ENCODE results near the gene ACSM2B. TPM values are rescaled to one million over a fixed set of nuclear protein-coding genes. Genes with fewer than 3 reads are reported as not detected.

ACSM2B gene
- total and polyA plus RNA-seq, 8 donors = 0.58 to 1.8 (median 0.90) TPM; not detected in 2

DNA sequence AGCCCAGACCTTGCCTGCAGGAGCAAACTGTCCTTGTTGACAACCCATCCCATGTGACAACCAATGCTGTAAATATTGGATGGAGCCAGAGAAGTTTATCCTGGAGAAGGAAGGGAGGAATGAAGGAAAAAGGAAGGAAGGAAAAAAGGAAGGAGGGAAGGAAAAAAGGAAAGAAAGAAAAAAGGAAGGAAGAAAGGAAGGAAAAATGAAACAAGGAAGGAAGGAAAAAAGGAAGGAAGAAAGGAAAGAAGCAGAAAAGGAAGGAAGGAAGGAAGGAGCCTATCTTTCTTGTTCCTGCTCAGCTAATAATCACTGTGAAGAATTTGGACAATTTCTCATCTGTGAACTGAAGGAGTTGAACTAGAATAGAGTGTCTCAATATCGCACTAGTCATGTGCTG is 56.1 kb downstream of the ACSM2B start:
- TF ChIP-seq, protein P1, sequence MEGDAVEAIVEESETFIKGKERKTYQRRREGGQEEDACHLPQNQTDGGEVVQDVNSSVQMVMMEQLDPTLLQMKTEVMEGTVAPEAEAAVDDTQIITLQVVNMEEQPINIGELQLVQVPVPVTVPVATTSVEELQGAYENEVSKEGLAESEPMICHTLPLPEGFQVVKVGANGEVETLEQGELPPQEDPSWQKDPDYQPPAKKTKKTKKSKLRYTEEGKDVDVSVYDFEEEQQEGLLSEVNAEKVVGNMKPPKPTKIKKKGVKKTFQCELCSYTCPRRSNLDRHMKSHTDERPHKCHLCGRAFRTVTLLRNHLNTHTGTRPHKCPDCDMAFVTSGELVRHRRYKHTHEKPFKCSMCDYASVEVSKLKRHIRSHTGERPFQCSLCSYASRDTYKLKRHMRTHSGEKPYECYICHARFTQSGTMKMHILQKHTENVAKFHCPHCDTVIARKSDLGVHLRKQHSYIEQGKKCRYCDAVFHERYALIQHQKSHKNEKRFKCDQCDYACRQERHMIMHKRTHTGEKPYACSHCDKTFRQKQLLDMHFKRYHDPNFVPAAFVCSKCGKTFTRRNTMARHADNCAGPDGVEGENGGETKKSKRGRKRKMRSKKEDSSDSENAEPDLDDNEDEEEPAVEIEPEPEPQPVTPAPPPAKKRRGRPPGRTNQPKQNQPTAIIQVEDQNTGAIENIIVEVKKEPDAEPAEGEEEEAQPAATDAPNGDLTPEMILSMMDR (IDR thresholded peaks at IDR 0.05) = no peak
- no peak overlapping the region for H3K4me3 ChIP-seq

DNA sequence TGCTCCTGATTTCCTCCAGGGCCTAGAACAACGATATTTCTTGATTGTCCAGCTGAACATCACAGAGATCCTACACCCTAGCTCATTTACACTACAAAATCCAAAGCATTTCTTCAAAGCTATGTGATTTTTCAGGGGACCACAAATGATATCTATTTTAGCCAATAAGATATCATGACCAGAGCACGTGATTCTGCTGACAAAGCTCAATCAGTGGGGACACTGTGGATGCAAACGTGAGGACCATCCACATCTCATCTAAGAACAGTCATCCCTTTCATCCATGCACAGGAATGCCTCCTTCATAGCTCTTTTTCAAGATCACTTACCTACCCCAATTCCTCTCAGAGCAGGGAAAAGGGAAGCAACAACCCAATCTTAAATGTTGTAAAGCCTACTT is 56.9 kb downstream of the ACSM2B start:
- H3K4me1 ChIP-seq = no peaks in the 10 kb centered on the region
- no peaks in the 10 kb centered on the region for H3K36me3 ChIP-seq
- H3K27me3 ChIP-seq = no peaks in the 10 kb centered on the region
- no peak overlapping the region for H3K27ac ChIP-seq
- H3K9me3 ChIP-seq = no peaks in the 10 kb centered on the region
- no peak for ATAC-seq
- TF ChIP-seq, protein P1 (IDR thresholded peaks at IDR 0.05) = no peak
- DNase-seq = no peak
- intact Hi-C loops (cut with DNase I) = no loop called here
- H3K4me3 ChIP-seq = no peak overlapping the region

More for the DNA sequence above, 56.1 kb downstream of the ACSM2B start:
- H3K9me3 ChIP-seq = no peaks in the 10 kb centered on the region
- H3K27me3 ChIP-seq = no peaks in the 10 kb centered on the region
- H3K4me1 ChIP-seq = no peaks in the 10 kb centered on the region
- DNase-seq = no peak
- intact Hi-C loops (cut with DNase I) = no loop called here
- no peak for ATAC-seq
- H3K27ac ChIP-seq = no peak overlapping the region
- H3K36me3 ChIP-seq = no peaks in the 10 kb centered on the region

DNA sequence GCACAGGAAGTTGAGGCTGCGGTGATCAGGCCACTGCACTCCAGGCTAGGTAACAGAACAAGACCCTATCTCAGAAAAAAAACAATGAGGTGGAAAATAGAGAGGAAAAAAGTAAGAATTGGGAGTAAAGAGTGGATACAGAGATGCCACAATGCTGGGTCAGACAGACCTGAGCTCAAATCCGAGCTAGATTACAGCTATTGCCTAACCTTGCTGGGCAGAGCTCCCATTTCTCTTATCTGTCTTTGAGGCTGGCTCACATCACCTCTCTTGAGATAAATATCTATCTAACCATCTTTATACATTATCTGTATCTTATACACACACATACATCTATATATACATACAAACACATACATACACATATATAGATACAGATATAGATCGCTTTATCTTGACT is 59.0 kb downstream of the ACSM2B start:
- TF ChIP-seq, protein P1 (IDR thresholded peaks at IDR 0.05) = no peak
- Histone ChIP-seq H3K36me3 (no peaks in the 10 kb centered on the region), H3K9me3 (no peaks in the 10 kb centered on the region), H3K27ac (no peak overlapping the region), H3K4me1 (no peaks in the 10 kb centered on the region), H3K27me3 (no peaks in the 10 kb centered on the region), H3K4me3 (no peak overlapping the region)
- ATAC-seq = no peak
- intact Hi-C loops (cut with DNase I) = no loop called here
- no peak for DNase-seq

DNA sequence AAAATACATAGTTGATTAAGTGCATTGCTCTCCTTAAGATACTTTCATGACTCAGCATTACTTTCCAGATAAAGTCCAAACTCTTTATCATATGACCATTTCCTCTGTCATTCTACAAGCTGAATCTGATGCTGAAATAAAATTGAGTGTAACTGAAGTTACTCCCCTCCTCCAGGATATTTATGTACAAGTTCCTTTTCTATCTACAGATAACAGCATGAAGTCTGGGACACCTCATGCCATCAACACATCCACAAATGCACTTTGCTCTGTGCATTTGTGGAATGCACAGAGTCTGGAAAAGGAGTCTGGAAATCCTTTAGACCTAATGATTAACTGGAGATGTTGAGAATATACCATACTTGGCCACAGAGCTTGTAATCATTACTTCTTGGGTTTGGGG is 60.5 kb downstream of the ACSM2B start:
- TF ChIP-seq, protein P1 (IDR thresholded peaks at IDR 0.05) = no peak
- intact Hi-C loops (cut with DNase I) = no loop called here
- no peaks in the 10 kb centered on the region for H3K36me3 ChIP-seq
- H3K9me3 ChIP-seq = no peaks in the 10 kb centered on the region
- no peak for DNase-seq
- no peaks in the 10 kb centered on the region for H3K27me3 ChIP-seq
- ATAC-seq = no peak
- H3K4me3 ChIP-seq = no peak overlapping the region
- no peaks in the 10 kb centered on the region for H3K4me1 ChIP-seq
- H3K27ac ChIP-seq = no peak overlapping the region

DNA sequence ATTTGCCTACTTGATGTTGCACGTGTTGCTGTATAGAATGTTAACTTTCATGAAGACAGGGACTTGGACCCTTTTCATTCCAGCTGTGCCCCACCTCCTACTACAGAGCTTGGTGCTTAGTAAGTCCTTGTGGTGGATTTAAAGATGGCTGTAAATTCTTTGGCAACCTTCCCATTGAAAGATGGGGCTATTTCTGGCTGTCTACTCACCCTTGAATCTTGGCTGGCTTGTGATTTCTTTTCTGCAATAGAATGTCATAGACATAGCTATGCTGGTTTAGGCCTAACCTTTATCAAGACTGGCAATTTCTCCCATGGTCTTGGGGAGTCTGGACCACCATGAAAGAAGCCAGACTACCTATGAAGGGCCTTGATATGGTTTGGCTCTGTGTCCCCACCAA is 65.8 kb downstream of the ACSM2B start:
- intact Hi-C loops (cut with DNase I) = no loop called here
- Histone ChIP-seq H3K4me3 (no peak overlapping the region), H3K27me3 (no peaks in the 10 kb centered on the region), H3K27ac (no peak overlapping the region), H3K36me3 (no peaks in the 10 kb centered on the region), H3K9me3 (peaks cover 0 to 15% of the 10 kb centered on the region in 2 donors), H3K4me1 (no peaks in the 10 kb centered on the region)
- ATAC-seq (no peak), DNase-seq (no peak)
- TF ChIP-seq, protein P1 (IDR thresholded peaks at IDR 0.05) = no peak

Data from left lung (tissue), 10 donors.